D341Med (cell line): ENCODE data around the gene TGFBR3.

Experiments used
- DNase-seq: peaks from one replicate; pipeline ENCODE4 v3.0.0; 2012; ENCODE audit warnings: low spot score

The TGFBR3 gene

DNA sequence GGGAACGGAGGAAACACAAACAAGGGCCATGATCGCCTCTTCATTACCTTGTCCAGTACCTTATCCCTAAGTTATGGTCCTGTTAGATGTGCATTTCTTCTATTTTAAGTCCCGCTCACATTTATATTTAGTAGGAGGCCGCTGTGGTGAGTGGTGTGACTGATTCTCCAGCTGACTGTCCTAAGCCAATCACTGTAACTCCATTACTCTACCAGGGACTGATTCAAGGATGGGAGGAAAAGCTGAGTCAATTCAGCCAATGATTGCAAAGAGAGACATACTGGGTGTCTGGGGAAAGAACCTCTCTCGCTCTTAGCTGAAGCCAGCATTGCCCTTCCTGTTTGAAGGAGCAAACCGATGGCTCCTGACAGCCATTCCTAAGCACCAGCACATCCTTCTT is 59.7 kb downstream of the TGFBR3 start:
- no peak for DNase-seq

DNA sequence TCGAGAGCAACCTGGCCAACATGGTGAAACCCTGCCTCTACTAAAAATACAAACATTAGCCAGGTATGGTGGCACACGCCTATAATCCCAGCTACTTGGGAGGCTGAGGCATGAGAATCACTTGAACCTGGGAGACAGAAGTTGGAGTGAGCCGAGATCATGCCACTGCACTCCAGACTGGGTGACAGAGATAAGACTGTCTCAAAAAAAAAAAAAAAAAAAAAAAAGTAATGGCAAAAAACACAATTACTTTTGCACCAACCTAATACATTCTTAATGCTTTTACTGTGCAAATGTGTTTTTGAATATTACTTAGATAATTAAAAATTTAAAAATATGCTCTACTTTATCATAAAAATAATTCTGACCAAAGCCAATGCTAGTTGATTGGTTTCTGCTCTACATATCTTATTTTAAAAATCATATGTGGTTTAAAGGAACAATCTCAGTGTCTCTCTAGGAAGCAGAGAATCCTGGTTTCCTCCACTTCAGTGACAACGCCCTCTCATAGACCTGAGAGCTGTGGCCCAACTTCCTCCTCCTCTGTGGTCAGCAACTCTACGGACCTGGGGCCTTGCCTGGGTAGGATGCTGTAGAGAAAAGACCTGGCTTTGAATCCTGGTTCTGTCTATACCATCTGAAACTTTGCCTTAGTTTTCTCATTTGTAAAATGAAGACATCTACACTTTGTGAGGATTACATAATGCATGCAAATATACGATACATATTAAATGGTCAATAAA is 64.7 kb downstream of the TGFBR3 start:
- DNase-seq: no peak

DNA sequence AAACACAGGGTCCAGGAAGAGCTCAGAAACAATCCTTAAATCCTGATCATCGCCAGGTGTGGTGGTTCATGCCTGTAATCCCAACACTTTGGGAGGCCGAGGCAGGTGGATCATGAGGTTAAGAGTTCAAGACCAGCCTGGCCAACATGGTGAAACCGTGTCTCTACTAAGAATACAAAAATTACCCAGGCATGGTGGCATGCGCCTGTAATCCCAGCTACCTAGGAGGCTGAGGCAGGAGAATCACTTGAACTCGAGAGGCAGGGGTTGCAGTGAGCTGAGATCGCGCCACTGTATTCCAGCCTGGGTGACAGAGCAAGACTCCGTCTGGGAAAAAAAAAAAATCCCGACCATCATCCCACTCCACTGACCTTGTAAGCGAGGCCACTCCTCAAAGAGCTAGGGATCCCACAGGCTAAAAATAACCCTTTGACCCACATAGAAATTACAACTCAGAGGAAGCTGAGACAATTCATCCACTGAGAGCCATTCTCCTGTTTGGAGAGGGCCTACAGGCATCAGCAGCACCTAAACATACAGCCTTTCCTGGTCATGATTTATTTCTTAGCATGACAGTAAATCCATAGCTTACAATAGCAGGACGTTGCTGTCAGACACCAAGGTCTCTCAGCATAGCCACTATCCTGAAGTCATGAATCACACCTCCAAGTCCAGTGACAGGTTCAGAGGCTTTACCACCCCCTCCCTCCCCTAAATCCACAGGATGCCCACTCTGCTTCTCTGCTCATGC is 66.7 kb downstream of the TGFBR3 start:
- DNase-seq: no peak

DNA sequence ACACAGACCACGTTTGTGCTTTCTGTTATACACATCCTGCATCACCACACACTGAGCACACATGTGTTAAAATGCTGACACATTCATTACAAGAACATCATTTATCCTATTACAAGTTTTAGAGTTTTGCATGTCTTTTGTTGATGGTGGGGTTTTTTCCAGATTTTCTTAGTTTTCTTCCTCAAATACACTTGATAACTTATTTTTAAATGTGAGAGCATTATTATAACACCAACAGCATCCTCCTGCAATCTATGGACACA is 67.3 kb downstream of the TGFBR3 start:
- no peak for DNase-seq

DNA sequence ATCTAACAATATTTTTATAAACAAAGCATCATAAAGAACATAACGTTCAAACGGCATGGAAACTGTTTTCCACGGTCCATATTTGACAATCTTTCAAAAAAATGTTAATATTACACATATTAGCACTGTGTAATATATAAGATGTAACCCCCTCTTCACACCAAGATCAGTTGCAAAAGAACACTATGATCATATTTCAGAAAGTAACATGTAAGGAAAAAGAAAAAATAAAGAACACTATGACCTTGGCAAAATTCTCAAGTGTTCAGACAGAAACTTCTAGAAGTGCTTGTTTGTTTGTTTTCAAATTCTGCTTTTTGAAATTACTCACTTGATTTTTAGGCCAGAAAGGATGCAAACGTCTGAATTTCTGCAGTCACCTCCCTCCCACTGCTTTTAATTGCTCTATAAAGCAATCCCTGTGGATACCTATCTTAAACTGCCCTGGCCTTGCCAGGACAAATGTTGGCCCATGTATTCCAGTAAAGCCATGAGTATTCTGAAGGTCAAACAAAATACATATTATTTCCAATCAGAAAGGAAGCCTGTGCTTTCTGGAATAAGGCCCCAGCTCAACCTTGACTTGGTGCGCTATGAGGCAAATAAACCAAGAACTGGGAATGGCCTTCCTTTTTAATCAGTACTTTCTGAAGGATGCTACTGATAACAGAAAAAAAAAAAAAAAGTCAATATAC is 68.6 kb downstream of the TGFBR3 start:
- DNase-seq: no peak

DNA sequence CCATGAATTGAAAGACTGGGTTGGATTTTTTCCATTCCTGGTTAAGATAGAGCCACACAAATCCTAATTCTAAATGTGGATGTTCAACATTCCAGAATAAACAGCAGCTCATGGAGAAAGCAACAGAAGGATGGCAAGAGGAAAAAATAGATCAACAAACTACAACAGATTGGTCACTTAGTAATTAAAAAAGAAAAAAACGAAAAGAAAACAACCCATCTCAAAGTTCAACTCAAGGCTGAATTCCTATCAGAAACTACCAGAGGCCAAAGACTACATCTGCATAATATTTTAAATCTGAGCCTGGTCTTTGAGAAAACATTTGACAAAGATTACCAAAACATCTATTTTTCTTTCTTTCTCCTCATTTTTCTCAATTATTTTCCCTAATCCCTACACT is 69.9 kb downstream of the TGFBR3 start:
- DNase-seq: no peak

DNA sequence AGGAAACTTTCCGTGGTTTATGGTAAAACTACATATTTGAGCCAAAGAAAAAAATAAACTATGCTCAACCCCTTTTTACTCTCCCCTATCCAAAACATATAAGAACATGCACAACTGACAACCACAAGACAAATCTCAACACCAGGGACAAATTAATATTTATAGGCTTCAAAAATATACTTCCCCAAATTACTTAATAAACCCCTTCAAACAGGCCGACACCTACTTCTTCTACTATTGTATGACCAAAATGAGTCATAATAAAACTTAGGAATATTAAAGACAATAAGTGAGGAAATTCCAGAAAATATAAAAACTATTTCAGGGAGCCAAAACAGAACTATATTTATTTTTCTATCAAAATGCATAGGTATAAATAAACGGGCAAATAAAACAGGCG is 71.5 kb downstream of the TGFBR3 start:
- no peak for DNase-seq

DNA sequence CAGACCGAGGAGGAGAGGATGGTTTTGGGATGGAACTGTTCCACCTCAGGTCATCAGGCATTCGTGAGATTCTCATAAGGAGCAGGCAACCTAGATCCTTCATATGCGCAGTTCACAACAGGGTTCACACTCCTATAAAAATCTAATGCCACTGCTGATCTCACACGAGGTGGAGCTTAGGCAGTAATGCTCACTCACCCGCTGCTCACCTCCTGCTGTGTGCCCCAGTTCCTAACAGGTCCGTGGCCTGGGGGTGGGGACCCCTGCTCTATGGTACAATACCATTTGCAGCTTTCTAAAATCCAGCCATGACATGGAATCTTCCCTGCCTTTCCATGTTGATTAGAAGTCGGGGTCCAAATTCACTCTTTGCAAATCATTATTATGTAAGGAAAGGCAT is 72.1 kb downstream of the TGFBR3 start:
- no peak for DNase-seq

DNA sequence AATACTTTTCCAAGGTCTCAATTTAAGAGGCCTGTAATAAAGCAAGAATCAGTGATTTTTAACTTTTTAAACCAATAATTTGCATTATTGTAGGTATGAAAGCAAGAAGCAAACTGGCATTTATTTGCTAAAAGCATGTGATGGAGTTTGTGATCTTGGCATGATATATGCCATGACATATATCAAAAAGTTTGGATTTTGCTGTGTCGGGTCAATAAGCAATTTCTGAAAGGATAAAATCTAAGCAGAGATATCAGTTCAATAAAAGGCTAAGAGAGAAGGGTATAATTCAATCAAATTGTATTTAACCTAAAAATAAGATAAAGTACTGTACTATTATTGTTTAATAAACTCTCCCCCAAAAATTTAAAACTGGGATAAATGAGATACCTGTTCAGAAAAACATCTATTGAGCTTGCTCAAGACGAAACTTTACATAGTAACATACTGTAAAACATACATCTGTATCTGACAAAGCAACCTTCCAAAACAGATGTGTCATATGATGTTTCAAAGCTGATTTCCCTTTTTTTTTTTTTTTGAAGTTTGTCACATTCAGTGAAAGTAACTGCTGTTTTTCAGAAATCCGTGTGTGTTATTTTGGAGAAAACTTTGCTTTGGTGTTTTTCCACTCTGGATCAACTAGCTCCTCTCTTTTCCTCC is 74.5 kb downstream of the TGFBR3 start:
- no peak for DNase-seq

DNA sequence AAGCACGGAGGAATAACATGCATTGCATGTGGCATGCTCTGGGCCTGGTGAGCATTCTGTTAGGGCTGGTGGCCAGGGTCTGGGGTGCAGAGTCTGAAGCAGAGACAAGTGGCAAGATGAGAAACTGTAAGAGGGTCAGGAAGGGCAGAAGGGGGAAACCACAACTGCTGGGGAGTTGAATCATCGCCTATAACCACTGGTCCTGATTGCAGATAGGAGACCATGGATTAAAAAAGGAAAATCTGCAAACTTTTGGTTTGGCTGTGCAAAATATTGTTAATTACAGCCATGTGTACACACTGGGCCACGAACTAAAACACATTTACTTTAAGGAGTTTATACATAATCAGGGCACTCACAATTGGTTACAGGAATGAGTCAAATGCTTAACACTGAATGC is 76.6 kb downstream of the TGFBR3 start:
- DNase-seq: no peak

DNA sequence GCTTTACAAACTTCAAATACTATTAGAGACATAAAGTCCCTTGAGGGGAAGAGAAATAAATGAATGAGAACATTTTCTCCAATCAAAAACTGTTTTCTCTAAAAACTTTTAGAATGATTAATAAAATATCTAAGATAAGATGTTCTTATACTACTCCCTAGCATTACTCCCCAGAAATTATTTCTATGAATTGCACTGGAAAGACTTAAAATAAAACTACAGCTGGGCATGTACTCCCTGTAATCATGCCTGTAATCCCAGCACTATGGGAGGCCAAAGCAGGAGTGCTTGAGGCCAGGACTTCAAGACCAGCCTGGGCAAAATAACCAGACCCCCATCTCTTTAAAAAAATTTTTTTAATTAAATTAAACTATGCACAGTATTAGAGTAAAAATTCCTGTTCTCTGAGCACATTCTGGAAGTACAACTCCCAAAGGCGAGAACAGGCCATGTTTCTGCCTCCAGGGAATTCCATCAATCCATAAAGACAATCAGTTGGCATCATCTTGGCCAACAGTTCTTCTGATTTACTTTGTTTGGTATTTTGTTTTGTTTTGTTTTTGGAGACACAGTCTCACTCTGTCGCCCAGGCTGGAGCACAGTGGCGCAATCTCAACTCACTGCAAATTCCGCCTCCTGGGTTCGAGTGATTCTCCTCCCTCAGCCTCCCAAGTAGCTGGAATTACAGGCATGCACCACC is 77.9 kb downstream of the TGFBR3 start:
- DNase-seq: no peak

DNA sequence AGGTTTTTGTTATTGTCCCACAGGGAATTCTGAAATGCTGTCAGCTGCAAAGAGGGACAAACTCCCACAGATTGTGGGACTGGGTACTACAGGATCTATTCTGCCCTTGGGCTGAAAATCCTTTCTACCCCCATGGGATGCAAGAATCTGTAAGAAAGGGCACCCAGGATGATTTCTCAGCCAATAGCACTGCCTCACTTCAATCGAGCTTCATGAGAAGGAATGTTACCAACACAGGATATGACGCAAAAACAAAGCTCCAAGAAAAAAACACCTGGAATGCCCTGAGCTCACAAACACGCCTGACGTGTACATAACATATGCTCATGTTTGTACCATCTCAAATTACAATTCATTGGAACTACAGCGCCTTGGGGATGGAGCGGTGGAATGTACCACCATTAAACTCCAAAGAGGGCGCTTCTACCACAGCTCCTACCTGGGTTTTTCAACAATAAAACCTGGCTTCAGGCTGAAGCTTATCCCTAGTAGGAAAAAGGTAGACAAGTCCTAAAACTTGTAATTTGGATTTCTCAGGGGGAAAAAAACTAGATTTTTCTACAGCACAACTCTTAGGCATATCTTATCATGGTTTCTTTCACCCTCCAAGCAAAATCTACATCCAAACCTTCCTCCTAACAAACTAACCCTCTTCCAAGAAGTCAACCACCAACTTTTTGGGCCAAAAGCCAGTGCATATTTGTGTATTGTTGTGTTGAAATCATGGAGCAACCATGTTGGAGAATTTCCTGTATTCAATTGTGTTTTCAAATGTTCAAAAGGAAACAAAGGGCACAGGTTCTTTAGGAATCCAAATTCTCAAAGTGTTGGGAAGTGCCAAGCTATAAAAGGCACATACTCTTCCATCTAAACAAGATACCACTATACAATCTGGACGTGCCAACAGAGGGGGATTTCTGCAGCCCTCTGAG is 78.9 kb downstream of the TGFBR3 start:
- no peak for DNase-seq

DNA sequence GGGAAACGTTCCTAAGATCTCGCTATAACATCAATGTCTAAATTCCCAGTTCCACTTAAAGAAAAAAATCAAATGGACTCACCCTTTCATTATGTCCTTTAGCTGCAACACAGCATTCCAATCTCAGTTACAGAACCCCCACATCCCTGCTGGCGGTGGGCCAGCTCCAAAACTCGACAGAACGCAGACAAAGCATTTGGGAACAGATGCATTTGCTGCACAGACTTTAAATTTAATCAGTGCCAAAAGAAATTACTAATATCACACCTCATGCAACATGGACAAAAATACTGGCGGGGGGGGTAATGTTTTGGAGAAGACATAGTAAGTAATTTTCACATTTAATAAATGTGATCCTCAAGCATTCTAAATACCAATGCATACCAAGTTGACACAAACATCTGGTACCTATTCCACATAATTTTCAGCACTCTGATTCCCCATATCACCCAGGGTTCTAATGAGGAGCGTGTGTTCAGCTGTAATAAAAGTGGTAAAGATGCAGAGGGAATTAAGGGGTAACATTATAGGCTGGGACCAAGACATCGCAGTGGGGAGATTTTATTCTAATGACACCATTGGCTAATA is 79.7 kb downstream of the TGFBR3 start:
- DNase-seq: no peak

DNA sequence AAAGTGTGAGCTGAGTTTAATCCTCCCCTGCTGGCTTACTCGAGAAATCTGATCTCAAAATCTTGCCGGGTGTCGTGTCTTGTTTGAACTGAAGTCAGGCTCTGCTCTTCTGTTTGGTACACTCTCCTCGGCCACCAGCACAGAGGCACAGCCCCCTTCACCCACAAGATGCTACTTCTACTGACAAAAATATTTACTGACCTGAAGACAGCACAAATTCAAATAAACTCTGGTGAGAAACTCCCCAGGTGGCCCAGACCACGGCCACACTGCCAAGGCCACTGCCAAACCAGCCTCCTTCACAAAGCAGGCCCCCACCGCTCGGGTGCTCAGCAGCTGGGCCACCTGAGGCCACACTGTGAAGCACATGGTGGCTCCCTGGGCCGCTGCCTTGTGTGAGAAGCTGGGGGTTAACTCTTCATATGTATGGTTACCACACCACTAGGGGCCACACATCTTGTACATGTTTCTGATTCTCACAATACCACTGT is 80.6 kb downstream of the TGFBR3 start:
- DNase-seq: no peak

DNA sequence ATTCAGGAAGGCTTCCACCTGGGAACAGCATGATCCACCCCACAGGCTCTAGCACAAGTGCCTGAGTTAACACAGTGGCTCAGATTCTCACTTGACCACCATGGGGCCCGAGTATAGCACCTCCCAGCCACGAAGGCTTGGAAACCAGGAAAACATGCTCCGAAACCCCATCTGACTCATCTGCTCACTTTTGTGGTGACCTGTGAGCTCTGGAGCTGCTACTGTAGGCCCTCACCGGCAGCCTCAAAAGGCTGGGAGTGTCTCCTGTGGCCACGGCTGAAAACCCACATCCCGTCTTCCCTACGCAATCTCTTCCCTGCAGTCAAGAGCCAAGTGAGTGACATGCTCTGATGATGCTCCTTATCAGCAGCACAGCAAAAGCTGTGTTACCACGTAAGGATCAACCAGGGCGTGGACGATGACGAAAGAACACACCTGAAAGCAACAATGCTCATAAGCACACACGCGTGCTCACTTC is 81.4 kb downstream of the TGFBR3 start:
- no peak for DNase-seq

DNA sequence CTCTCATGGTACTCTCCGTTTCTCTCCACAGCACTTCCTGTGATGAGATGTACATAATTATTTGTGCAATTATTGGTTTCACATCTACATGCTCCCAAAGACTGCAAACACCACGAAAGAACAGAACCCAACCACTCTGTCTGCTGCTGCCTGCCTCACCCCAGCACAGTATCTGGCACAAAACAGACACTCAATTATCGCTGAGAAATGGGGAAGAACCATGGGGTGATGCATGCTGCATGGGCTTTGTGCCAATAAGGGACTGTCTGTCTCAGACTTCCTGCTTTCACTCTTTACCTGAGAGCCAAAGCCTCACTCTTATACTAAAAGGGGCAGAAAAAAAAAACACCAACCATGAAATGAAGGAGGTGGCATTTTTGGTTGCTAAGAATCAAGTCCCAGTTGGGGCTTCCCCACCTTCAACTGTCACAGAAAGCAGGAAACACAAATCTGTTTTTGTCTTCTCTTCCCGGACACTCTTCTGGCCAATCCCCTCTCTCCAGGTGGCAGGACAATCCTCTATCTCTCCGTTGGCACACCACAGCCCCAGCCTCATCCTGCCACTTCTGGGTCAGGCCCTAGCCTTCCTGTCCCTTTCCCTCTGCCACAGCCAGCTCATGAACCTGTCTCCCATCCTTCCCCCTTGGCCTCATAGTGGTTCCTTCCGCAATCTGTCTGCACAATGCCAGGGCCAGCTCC is 82.0 kb downstream of the TGFBR3 start:
- DNase-seq: no peak

DNA sequence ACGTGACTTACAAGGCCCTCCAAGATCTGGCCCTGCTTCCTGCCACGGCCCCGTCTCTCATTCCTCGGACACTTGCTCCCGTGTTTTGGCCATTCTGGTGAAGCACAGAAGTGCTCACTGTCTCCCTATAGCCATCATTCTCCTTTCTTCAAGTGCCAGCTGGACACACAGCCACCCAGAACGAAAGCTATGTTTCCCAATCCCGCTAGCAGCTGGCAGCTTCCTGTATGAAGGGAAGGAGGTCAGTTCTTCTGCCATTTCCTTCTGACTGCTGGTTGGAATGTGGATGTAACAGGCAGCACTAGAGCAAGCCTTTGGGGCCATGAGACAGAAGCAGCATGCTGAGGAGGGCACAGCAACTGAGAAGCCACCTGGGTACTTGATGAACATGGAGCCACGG is 82.8 kb downstream of the TGFBR3 start:
- no peak for DNase-seq

DNA sequence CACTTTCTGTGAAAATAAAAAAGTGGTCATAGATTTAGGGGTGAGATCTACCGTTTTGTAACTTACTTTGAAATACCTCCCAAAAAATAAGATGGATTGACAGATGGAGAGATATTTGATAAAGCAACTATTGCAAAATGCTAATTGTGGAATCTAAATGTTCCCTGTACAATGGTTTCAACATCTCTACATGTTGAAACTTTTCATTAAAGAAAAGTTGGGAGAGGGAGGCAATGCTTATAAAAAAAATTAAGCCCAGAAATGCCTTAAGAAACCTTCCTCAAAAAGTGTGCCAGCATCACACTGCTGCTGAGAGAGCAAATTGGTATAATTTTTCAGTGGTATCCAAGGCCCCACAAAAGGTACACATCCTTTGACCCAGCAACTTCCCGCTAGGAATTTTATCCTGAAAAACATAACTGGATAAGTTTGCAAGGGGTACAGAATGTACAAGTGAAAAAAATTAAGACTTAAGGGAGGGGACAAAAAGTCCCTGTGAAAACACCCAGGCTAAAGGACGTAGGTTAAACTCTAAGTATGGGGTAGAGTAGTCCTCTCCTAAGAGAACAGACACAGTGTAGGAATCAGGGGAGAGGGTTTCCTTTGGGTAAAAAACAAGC is 84.3 kb downstream of the TGFBR3 start:
- DNase-seq: no peak

DNA sequence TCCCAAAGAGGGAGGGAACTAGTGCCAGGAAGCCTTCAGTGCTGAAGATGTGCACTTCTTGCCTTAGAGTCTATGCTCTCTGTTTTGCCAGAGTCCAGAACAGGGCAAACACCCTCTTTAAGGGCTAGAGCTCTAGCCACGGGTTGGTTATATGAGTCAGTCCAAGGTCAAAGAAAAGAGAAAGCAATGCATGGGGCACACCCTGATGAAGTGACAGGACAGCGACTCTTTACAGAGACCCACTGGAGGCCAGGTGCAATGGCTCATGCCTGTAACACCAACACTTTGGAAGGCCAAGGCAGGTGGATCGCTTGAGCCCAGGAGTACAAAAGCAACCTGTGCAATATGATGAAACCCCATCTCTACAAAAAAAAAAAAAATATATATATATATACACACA is 86.1 kb downstream of the TGFBR3 start:
- no peak for DNase-seq
